CD14-positive monocyte (primary cell): Measurements from ENCODE around the gene FBXO17. TPM values are rescaled to one million over a fixed set of nuclear protein-coding genes. Genes with fewer than 3 reads are reported as not detected.
A peak's percentile ranks its signal among the peaks of the same experiment; 100 is the strongest.

Source experiments
- DNase-seq, 3 donors: peaks; one replicate each; pipeline ENCODE4 v3.0.0-alpha.2; 2011 to 2022
- H2AFZ ChIP-seq: 2 replicates; pipeline ENCODE4 v1.6.0; 2012; ENCODE audit warnings: mild to moderate bottlenecking, low read depth, low read length, inconsistent platforms; ENCODE audit not compliant: insufficient read depth, poor library complexity, severe bottlenecking
- H3K27ac ChIP-seq, 2 donors: 1 replicate in 1 of 2; 2 replicates in 1 of 2; pipeline ENCODE4 v1.5.1; 2012 to 2013; ENCODE audit warnings: low read length in 2 of 2, control low read depth in 1 of 2, inconsistent platforms in 1 of 2, low read depth in 1 of 2, mild to moderate bottlenecking in 1 of 2
- H3K27me3 ChIP-seq, 2 donors: one replicate each; pipeline versions ENCODE4 v1.6.0 to v1.6.1; 2011 to 2013; ENCODE audit warnings: low read length in 2 of 2; ENCODE audit not compliant: control insufficient read depth in 2 of 2, insufficient read depth in 2 of 2
- H3K36me3 ChIP-seq, 2 donors: replicated peaks in 1 of 2; 1 replicate in 1 of 2; 2 replicates in 1 of 2; pipeline versions ENCODE4 v1.5.1 to v1.6.1; 2012 to 2013; ENCODE audit warnings: low read length in 2 of 2, control low read depth in 1 of 2, inconsistent platforms in 1 of 2, mild to moderate bottlenecking in 1 of 2; ENCODE audit not compliant: insufficient read depth in 2 of 2, control insufficient read depth in 1 of 2
- H3K4me1 ChIP-seq, 2 donors: 1 replicate in 1 of 2; 2 replicates in 1 of 2; pipeline versions ENCODE4 v1.5.1 to v1.6.1; 2012 to 2013; ENCODE audit warnings: low read length in 2 of 2, control low read depth in 1 of 2, inconsistent platforms in 1 of 2, mild to moderate bottlenecking in 1 of 2, moderate library complexity in 1 of 2; ENCODE audit not compliant: insufficient read depth in 2 of 2, control insufficient read depth in 1 of 2
- H3K4me2 ChIP-seq: replicated peaks from 2 replicates; pipeline ENCODE3; 2012; ENCODE audit warnings: low read length, moderate library complexity, mild to moderate bottlenecking; ENCODE audit not compliant: poor library complexity, severe bottlenecking; ENCODE audit errors: extremely low read depth
- H3K4me3 ChIP-seq, 3 experiments: fragments of 200-600 bp in 1 of 3; sonication (generic) in 1 of 3; replicated peaks in 1 of 3; 1 replicate in 2 of 3; 2 replicates in 1 of 3; pipeline ENCODE4 v1.5.1; 2011 to 2013; ENCODE audit warnings: low read length in 3 of 3, mild to moderate bottlenecking in 3 of 3, control low read depth in 2 of 3, low read depth in 2 of 3, inconsistent platforms in 1 of 3, moderate library complexity in 1 of 3
- H3K79me2 ChIP-seq: 2 replicates; pipeline ENCODE4 v1.6.0; 2012; ENCODE audit warnings: mild to moderate bottlenecking, control low read depth, inconsistent platforms, low read length, moderate library complexity; ENCODE audit not compliant: insufficient read depth
- H3K9ac ChIP-seq: 2 replicates; pipeline ENCODE4 v1.6.0; 2017; ENCODE audit warnings: low read length, mild to moderate bottlenecking; ENCODE audit not compliant: insufficient read depth, poor library complexity, severe bottlenecking
- H3K9me3 ChIP-seq, 2 donors: replicated peaks in 1 of 2; 1 replicate in 1 of 2; 2 replicates in 1 of 2; pipeline versions ENCODE4 v1.5.1 to v1.6.1; 2012 to 2013; ENCODE audit warnings: low read length in 2 of 2, control low read depth in 1 of 2; ENCODE audit not compliant: control insufficient read depth in 1 of 2, insufficient read depth in 1 of 2
- H4K20me1 ChIP-seq: 2 replicates; pipeline ENCODE4 v1.6.0; 2012; ENCODE audit warnings: mild to moderate bottlenecking, low read length, control low read depth, moderate library complexity; ENCODE audit not compliant: insufficient read depth
- H3K27ac Mint-ChIP-seq, 7 donors: one replicate each; pipeline ENCODE4 v1.8.0; 2020; ENCODE audit warnings: mild to moderate bottlenecking in 7 of 7, mixed read lengths in 7 of 7, moderate library complexity in 6 of 7, inconsistent platforms in 2 of 7
- H3K27me3 Mint-ChIP-seq, 3 donors: one replicate each; pipeline ENCODE4 v1.8.0; 2021 to 2022; ENCODE audit warnings: low read depth in 3 of 3, mild to moderate bottlenecking in 3 of 3, mixed read lengths in 3 of 3, moderate library complexity in 3 of 3, inconsistent platforms in 1 of 3
- H3K36me3 Mint-ChIP-seq, 2 donors: one replicate each; pipeline ENCODE4 v1.8.0; 2020; ENCODE audit warnings: mixed read lengths in 2 of 2, inconsistent platforms in 1 of 2, mild to moderate bottlenecking in 1 of 2
- H3K4me1 Mint-ChIP-seq: one replicate; pipeline ENCODE4 v1.8.0; 2020; ENCODE audit warnings: mild to moderate bottlenecking, mixed read lengths
- H3K4me3 Mint-ChIP-seq, 2 donors: one replicate each; pipeline ENCODE4 v1.8.0; 2020; ENCODE audit warnings: mild to moderate bottlenecking in 2 of 2, mixed read lengths in 2 of 2, moderate library complexity in 1 of 2
- H3K9me3 Mint-ChIP-seq, 7 donors: one replicate each; pipeline ENCODE4 v1.8.0; 2020 to 2022; ENCODE audit warnings: mixed read lengths in 7 of 7, mild to moderate bottlenecking in 6 of 7, moderate library complexity in 6 of 7, inconsistent platforms in 2 of 7
- WGBS: methylation state at CpG from one replicate; pipeline ENCODE4 v1.1.5; 2013; ENCODE audit warnings: missing lambda C conversion rate; ENCODE audit not compliant: insufficient coverage; 5-methylcytosine and 5-hydroxymethylcytosine counted together
- intact Hi-C, 2 donors: fragments of 100-400 bp; cut with micrococcal nuclease; formaldehyde crosslinking; loops; one replicate each; pipeline versions ENCODE4 v1.15.0 to v1.15.1; 2023
- polyA plus RNA-seq, 3 donors: library from polyadenylated mRNA; depleted of rRNA in 1 of 3; unstranded in 2 of 3; stranded (reverse) in 1 of 3; fragments of 300-500 nt in 2 of 3; fragments of >200 nt in 1 of 3; fragmentation: Illumina TruSeq in 2 of 3; gene quantifications; 1 replicate in 2 of 3; 2 replicates in 1 of 3; pipeline ENCODE4 v1.2.3, GENCODE V29; 2012 to 2021
- TF ChIP-seq, protein P1 (sequence below): fragments of 200-600 bp; IDR thresholded peaks from one replicate; pipeline ENCODE4 v1.8.0; 2022; ENCODE audit warnings: antibody characterized with exemption, mild to moderate bottlenecking

FBXO17 gene
- polyA plus RNA-seq, 3 donors, result not detected

DNA sequence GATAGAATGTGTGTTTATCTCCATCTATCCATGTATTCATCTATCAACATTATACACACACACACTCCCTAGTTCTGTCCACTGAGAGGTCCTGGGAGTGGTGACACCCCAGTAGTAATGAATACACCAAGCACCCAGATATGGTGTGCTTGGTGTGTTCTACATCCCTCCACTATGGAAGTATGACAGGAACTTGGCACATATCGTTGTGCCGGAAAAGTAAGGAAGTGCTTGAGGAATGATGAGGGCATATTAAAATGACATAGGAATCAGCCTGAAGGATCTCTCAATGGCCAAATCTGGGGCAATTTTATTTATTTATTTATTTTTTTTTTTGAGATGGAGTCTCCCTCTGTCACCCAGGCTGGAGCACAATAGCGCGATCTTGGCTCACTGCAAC, 28.3 kb upstream of the FBXO17 start:
- Histone ChIP-seq H3K27ac (no peak overlapping the region), H3K4me2 (no peak overlapping the region), H3K4me3 (no peak overlapping the region), H3K9ac (no peak overlapping the region), H3K36me3 (no peaks in the 10 kb centered on the region), H3K79me2 (no peaks in the 10 kb centered on the region), H3K27me3 (no peaks in the 10 kb centered on the region), H3K9me3 (no peaks in the 10 kb centered on the region), H3K4me1 (no peaks in the 10 kb centered on the region), H2AFZ (no peak overlapping the region), H4K20me1 (no peaks in the 10 kb centered on the region)
- no peaks in the 10 kb centered on the region for H3K4me1 Mint-ChIP-seq
- H3K9me3 Mint-ChIP-seq, result peaks cover 0 to 1% (median 0%) of the 10 kb centered on the region in 7 donors
- peaks cover 4 to 13% (median 12%) of the 10 kb centered on the region in 3 donors for H3K27me3 Mint-ChIP-seq
- H3K27ac Mint-ChIP-seq, result no peak overlapping the region
- TF ChIP-seq, protein P1, sequence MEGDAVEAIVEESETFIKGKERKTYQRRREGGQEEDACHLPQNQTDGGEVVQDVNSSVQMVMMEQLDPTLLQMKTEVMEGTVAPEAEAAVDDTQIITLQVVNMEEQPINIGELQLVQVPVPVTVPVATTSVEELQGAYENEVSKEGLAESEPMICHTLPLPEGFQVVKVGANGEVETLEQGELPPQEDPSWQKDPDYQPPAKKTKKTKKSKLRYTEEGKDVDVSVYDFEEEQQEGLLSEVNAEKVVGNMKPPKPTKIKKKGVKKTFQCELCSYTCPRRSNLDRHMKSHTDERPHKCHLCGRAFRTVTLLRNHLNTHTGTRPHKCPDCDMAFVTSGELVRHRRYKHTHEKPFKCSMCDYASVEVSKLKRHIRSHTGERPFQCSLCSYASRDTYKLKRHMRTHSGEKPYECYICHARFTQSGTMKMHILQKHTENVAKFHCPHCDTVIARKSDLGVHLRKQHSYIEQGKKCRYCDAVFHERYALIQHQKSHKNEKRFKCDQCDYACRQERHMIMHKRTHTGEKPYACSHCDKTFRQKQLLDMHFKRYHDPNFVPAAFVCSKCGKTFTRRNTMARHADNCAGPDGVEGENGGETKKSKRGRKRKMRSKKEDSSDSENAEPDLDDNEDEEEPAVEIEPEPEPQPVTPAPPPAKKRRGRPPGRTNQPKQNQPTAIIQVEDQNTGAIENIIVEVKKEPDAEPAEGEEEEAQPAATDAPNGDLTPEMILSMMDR, result no peak
- peak overlapping the region in 1 of 2 donors; percentile 31 for H3K4me3 Mint-ChIP-seq
- H3K36me3 Mint-ChIP-seq, result no peaks in the 10 kb centered on the region
- intact Hi-C loops, result no loop called here
- no peak for DNase-seq
- WGBS, result no CpG with 5 or more reads among the region's 4 CpGs

DNA sequence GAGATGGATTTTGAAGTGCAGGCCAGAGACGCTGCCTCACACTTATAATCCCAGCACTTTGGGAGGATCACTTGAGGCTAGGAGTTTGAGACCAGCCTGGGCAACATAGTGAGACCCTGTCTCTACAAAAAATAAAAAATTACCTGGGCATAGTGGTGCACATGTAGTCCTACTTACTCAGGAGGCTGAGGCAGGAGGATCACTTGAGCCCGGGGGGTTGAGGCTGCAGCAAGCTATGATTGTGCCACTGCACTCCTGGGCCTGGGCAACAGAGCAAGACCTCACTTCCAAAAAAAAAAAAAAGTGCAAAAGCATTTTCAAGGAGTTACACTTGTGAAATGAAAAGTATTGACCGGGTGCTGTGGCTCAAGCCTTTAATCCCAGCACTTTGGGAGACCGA, 27.6 kb upstream of the FBXO17 start:
- no peaks in the 10 kb centered on the region for H3K9me3 ChIP-seq
- Mint-ChIP-seq H3K36me3 (no peaks in the 10 kb centered on the region), H3K4me3 (no peak overlapping the region), H3K27ac (no peak overlapping the region), H3K27me3 (peaks cover 4 to 10% (median 9%) of the 10 kb centered on the region in 3 donors), H3K4me1 (no peaks in the 10 kb centered on the region), H3K9me3 (peaks cover 0 to 5% (median 0%) of the 10 kb centered on the region in 7 donors)
- no peak overlapping the region for H2AFZ ChIP-seq
- no peaks in the 10 kb centered on the region for H3K79me2 ChIP-seq
- H3K4me3 ChIP-seq, result no peak overlapping the region
- H3K27ac ChIP-seq, result no peak overlapping the region
- no peaks in the 10 kb centered on the region for H3K36me3 ChIP-seq
- TF ChIP-seq, protein P1, result no peak
- no peaks in the 10 kb centered on the region for H3K4me1 ChIP-seq
- no peak overlapping the region for H3K9ac ChIP-seq
- H4K20me1 ChIP-seq, result no peaks in the 10 kb centered on the region
- intact Hi-C loops, result no loop called here
- 88% methylated on average over 1 of the region's 4 CpGs for WGBS
- no peak overlapping the region for H3K4me2 ChIP-seq
- no peaks in the 10 kb centered on the region for H3K27me3 ChIP-seq
- no peak for DNase-seq
